Measurements from ENCODE around the gene FNDC3A. TPM values are rescaled to one million over a fixed set of nuclear protein-coding genes. Genes with fewer than 3 reads are reported as not detected.
A peak's percentile ranks its signal among the peaks of the same experiment; 100 is the strongest.

Gene FNDC3A
- polyA plus RNA-seq, 1 of the 3 experiments (the other 2 are of a cell fraction): 27.7 TPM

DNA sequence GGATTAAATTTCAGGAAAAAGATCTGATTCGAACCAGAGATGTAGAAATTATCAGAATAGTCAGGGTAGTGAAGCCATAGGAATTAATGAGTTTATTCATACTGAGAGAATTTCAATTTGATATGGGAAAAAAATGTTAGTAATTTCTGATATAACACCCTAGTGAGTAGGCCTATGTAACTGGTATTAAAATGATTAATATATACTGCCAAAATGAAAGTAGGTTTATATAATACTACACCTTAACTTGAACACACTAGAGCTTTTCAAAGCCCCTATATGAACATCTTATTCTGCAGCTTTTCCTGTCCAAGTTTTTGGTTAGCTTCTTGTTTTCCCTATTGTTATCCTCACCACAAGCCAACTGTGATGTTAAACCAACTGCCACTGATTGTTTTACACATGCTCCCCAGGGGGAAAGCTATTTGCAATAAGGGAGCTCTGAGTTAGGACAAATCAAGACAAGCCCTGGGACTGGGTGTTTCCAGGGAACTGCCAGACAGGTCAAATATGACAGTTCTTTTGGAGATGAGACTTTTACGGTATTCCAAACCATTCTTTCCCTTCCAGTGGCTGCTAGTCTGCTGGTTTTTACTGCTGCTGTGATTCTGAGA, 45.3 kb downstream of the FNDC3A start:
- H3K79me2 ChIP-seq (ENCODE audit: insufficient read depth): peaks cover 90% of the 10 kb centered on the region
- H3K4me3 ChIP-seq (ENCODE audit: low read depth in 2 of 2, low read length in 1 of 2): no peak overlapping the region; a peak in 1 of 4 replicates
- H3K9me3 ChIP-seq: peaks cover 6% of the 10 kb centered on the region; the same call in 1 of the 2 replicates
- CTCF ChIA-PET: no interaction called here
- TF ChIP-seq NRF1 (IDR thresholded peaks at IDR 0.05; ENCODE audit: low read depth, low read length) (no peak), TAF1 (IDR thresholded peaks at IDR 0.05; ENCODE audit: borderline replicate concordance, low read depth, low read length) (no peak), TCF12 (IDR thresholded peaks at IDR 0.05) (no peak), NFIC (IDR thresholded peaks at IDR 0.05; ENCODE audit: borderline replicate concordance) (no peak), RCOR1 (IDR thresholded peaks at IDR 0.05; ENCODE audit: low read length) (no peak), EZH2phosphoT487 (IDR thresholded peaks at IDR 0.05; ENCODE audit: borderline replicate concordance, low read depth) (no peak), ELF1 (IDR thresholded peaks at IDR 0.05) (no peak), FOSL2 (IDR thresholded peaks at IDR 0.05; ENCODE audit: borderline replicate concordance, low read depth) (no peak), GATA2 (CRISPR knock-in tag; IDR thresholded peaks at IDR 0.05) (no peak), SMC3 (IDR thresholded peaks at IDR 0.05; ENCODE audit: low read depth, low read length) (no peak), RXRA (IDR thresholded peaks at IDR 0.05; ENCODE audit: borderline replicate concordance, low read depth) (no peak), POLR2AphosphoS5 (IDR thresholded peaks at IDR 0.05; ENCODE audit: low read depth, low read length) (no peak), PBX3 (IDR thresholded peaks at IDR 0.05) (no peak), USF2 (IDR thresholded peaks at IDR 0.05; ENCODE audit: borderline replicate concordance, low read depth, low read length) (no peak), YY1 (IDR thresholded peaks at IDR 0.05; ENCODE audit: low read depth) (no peak), JUND (IDR thresholded peaks at IDR 0.05) (no peak)
- TF ChIP-seq, protein P1, sequence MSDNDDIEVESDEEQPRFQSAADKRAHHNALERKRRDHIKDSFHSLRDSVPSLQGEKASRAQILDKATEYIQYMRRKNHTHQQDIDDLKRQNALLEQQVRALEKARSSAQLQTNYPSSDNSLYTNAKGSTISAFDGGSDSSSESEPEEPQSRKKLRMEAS (IDR thresholded peaks at IDR 0.05; ENCODE audit: low read depth): no peak
- TF ChIP-seq, protein P2, sequence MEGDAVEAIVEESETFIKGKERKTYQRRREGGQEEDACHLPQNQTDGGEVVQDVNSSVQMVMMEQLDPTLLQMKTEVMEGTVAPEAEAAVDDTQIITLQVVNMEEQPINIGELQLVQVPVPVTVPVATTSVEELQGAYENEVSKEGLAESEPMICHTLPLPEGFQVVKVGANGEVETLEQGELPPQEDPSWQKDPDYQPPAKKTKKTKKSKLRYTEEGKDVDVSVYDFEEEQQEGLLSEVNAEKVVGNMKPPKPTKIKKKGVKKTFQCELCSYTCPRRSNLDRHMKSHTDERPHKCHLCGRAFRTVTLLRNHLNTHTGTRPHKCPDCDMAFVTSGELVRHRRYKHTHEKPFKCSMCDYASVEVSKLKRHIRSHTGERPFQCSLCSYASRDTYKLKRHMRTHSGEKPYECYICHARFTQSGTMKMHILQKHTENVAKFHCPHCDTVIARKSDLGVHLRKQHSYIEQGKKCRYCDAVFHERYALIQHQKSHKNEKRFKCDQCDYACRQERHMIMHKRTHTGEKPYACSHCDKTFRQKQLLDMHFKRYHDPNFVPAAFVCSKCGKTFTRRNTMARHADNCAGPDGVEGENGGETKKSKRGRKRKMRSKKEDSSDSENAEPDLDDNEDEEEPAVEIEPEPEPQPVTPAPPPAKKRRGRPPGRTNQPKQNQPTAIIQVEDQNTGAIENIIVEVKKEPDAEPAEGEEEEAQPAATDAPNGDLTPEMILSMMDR (IDR thresholded peaks at IDR 0.05): no peak
- TF ChIP-seq, protein P3, sequence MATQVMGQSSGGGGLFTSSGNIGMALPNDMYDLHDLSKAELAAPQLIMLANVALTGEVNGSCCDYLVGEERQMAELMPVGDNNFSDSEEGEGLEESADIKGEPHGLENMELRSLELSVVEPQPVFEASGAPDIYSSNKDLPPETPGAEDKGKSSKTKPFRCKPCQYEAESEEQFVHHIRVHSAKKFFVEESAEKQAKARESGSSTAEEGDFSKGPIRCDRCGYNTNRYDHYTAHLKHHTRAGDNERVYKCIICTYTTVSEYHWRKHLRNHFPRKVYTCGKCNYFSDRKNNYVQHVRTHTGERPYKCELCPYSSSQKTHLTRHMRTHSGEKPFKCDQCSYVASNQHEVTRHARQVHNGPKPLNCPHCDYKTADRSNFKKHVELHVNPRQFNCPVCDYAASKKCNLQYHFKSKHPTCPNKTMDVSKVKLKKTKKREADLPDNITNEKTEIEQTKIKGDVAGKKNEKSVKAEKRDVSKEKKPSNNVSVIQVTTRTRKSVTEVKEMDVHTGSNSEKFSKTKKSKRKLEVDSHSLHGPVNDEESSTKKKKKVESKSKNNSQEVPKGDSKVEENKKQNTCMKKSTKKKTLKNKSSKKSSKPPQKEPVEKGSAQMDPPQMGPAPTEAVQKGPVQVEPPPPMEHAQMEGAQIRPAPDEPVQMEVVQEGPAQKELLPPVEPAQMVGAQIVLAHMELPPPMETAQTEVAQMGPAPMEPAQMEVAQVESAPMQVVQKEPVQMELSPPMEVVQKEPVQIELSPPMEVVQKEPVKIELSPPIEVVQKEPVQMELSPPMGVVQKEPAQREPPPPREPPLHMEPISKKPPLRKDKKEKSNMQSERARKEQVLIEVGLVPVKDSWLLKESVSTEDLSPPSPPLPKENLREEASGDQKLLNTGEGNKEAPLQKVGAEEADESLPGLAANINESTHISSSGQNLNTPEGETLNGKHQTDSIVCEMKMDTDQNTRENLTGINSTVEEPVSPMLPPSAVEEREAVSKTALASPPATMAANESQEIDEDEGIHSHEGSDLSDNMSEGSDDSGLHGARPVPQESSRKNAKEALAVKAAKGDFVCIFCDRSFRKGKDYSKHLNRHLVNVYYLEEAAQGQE (IDR thresholded peaks at IDR 0.05; ENCODE audit: low read depth, low read length): no peak
- H3K4me1 ChIP-seq (ENCODE audit: control insufficient read depth in 1 of 2, insufficient read depth in 2 of 2, low read depth in 1 of 2, low read length in 1 of 2): no peaks in the 10 kb centered on the region
- WGBS (ENCODE audit: low lambda C conversion rate): 95% methylated on average over 2 of the region's 2 CpGs
- no peaks in the 10 kb centered on the region; the same call in 1 of the 2 replicates for H4K20me1 ChIP-seq (ENCODE audit: insufficient read depth)
- peaks cover 38% of the 10 kb centered on the region for H3F3A ChIP-seq (replicated peaks; ENCODE audit: insufficient read depth)
- H3K4me2 ChIP-seq: no peak overlapping the region
- no peaks in the 10 kb centered on the region for H3K9me2 ChIP-seq
- H3K9ac ChIP-seq: no peak overlapping the region
- DNase-seq: no peak
- H3K27me3 ChIP-seq (ENCODE audit: insufficient read depth): no peaks in the 10 kb centered on the region
- POLR2A ChIA-PET: no interaction called here
- H3K36me3 ChIP-seq (replicated peaks in 1 of 2; ENCODE audit: control insufficient read depth in 1 of 2, insufficient read depth in 2 of 2, low read length in 1 of 2): peaks cover 8 to 47% of the 10 kb centered on the region in 2 experiments
- H3K27ac ChIP-seq (ENCODE audit: low read depth in 2 of 2, low read length in 1 of 2): peak overlapping the region in 1 of 2 experiments; percentile 52; a peak in 1 of 4 replicates
- H2AFZ ChIP-seq (ENCODE audit: low read depth): no peak overlapping the region

All from SK-N-SH (cell line).